GM12892 (cell line): ENCODE results near the gene ETV1.

Experiments
- DNase-seq: peaks from one replicate; pipeline ENCODE4 v3.0.0; 2011; ENCODE audit not compliant: insufficient read length
- FAIRE-seq: peaks from 2 replicates; lab custom pipeline; 2011; peaks lifted over from hg19 to GRCh38; lab: Jason Lieb, UNC
- POLR2A ChIP-seq: IDR thresholded peaks from 2 replicates; pipeline ENCODE4 v1.6.1; 2011; ENCODE audit warnings: low read depth, low read length, control low read depth
- POLR2AphosphoS5 ChIP-seq: IDR thresholded peaks from 2 replicates; pipeline ENCODE4 v1.6.1; 2011; ENCODE audit warnings: low read depth, low read length, control low read depth
- TAF1 ChIP-seq: IDR thresholded peaks from 2 replicates; pipeline ENCODE4 v1.6.1; 2011; ENCODE audit warnings: low read depth, mild to moderate bottlenecking, control low read depth, low read length, borderline replicate concordance

The ETV1 gene

DNA sequence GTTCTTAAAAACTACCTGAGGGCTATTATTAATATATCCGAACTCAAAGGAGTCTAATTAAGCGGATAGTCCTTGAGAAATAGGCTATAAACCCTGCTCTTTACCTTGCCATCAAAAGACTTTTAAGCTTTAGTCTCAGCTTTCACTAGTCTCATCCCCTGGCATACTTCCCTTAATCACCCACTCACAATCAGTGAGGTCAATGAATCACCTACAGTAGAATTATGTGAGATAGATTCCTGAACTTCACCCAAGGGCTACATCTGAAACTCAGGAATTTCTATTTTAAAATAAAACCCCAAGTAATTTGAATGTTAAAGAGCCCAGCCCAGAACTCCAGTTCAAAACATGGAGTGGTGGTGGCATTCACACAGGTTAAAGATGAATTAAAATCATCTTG, 108.7 kb downstream of the ETV1 start:
- TF ChIP-seq POLR2AphosphoS5 = no peak
- no peak for TF ChIP-seq POLR2A
- no peak for TF ChIP-seq TAF1
- no peak for DNase-seq
- no peak for FAIRE-seq

DNA sequence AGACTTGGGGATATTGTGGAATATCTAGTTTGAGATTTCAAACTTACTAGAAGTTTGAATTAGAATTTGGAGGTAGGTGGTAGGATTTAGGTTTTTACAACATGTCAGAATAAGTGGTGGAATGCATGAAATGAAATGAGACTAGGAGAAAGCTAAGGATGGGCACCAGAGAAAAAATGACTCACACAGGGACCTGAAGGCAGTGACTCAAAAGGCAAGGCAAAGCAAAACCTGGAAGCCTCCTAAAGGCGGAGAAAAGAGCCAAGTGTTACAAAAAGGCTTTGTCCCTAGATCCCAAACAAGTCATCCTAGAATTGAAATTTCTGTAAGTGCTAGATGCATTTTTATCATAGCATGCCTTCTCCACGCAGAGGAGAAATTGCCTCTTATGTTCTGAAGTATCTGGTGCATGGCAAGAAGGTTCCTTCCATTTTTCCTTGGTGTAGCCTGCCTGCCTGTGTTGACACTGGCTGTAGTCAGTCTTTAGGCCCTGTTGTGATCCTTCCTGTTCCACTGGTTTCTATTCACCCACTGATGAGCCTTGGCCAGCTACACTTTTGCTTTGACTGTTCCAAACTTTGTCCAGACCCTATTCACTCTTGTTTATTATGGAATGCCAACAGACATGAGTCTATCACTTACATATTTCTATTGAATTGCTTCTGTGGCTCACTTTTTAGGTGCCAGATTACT, 109.3 kb downstream of the ETV1 start:
- FAIRE-seq (no peak), DNase-seq (no peak)
- TF ChIP-seq POLR2A (no peak), POLR2AphosphoS5 (no peak), TAF1 (no peak)

DNA sequence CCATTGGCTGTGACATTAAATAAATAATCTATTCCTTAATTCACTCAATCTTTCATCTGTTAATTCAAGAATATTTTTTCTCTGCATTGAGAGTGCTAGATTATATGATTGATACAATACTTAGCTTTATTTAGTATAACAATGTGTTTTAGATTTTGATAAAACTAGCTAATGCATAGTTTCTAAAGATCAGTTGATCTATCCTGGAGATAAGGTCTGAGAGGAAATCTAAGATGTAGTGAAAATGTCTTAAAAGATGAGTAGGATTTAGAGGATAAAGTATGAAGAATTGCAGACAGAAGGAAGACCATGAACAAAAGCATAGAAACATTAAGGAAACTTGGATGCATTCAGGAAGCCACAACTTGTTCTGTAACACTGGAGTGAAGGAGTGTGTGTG, 110.3 kb downstream of the ETV1 start:
- TF ChIP-seq POLR2A (no peak), POLR2AphosphoS5 (no peak), TAF1 (no peak)
- FAIRE-seq (no peak), DNase-seq (no peak)

DNA sequence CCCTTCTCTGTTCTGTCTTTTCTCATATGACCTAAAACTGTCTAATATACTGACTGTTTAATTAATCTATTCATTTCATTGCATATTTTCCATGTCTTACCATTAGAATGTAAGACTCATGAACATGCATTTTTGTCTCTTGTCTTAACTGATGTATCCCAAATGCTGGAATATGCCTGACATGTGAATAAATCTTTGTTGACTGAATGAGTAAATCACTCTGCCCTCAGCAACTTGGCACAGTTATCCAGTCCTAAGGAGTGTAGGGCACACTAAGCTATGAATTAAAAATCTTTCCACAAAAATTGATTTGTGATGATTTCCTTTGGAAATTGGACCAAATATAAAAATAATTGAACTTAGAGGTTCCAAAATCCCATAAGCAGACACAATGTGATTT, 111.3 kb downstream of the ETV1 start:
- no peak for FAIRE-seq
- TF ChIP-seq TAF1 = no peak
- TF ChIP-seq POLR2A = no peak
- TF ChIP-seq POLR2AphosphoS5 = no peak

DNA sequence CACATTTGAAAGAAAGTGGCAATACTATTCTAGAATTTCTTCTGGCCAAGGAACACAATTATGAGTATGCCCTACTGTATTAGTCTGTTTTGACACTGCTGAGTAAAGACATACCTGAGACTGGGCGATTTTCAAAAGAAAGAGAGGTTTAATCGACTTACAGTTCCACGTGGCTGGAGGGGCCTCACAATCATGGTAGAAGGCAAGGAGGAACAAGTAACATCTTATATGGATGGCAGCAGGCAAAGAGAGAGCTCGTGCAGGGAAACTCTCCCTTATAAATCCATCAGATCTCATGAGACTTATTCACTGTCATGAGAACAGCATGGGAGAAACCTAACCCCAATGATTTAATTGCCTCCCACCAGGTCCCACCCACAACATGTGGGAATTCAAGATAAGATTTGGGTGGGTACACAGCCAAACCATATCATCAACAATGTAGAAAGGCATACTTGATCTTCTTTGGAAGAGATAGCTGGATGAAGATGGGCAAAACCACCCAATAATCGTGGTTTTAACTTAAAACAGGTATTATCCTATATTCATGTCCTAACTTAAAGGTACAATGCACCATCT, 113.9 kb downstream of the ETV1 start:
- no peak for TF ChIP-seq POLR2A
- TF ChIP-seq POLR2AphosphoS5 = no peak
- no peak for TF ChIP-seq TAF1
- DNase-seq = no peak
- FAIRE-seq = no peak

More for the DNA sequence above, 111.3 kb downstream of the ETV1 start:
- no peak for DNase-seq

DNA sequence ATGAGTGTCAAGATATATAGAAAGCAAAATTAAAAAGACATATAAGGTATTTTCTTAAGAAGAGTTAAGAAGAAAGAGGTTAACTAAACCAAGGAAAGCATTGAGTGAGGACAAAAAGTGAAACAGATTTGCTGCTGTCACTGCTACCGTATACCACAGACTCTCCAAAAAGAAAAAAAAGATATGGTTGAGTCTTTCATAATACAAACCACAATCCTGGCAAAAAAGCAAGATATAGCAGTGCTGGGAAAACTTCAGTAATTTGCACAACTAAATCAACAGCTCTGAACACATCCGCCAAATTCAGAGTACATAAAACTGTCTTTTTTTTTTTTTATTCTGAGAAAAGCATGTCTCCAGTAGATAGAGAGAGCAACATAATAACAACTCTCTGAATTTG, 114.7 kb downstream of the ETV1 start:
- FAIRE-seq (no peak), DNase-seq (no peak)
- TF ChIP-seq TAF1 (no peak), POLR2AphosphoS5 (no peak), POLR2A (no peak)

DNA sequence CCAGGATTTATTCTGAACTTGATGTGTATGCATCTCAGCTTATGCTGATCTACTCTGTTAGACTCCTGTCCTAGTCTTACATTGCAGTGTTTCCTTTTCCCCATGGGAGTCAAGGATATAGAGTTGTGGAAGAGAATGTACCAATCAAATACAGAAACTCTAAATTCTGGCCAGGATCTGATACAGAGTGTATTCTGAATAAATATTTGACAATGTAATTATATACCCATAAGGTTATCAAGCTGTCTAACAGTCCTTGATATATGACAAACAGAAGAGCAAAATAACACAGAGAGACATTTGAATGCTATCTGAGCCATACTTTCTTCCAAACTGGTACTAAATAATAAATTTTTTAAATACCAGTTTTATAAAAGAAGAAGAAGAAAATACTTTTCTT, 116.8 kb downstream of the ETV1 start:
- TF ChIP-seq POLR2AphosphoS5 (no peak), TAF1 (no peak), POLR2A (no peak)
- no peak for DNase-seq
- FAIRE-seq = no peak

DNA sequence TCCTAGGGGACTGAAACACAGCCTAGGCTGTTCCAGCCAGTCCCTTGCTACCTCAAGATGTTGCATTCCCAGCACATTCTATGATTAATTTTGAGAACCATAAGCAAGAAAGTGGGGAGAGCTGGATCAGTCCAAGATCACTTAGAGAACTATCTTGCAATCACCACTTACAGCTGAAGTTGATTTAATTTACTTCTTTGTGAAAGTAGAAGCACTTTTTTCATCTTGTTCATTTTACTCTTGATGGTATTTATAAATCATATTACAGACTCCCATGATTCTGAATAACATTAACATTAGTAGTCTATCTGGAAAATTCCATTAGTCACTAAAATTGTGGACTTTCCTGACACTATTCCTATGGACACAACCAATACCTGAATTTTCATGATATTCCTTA, 118.5 kb downstream of the ETV1 start:
- DNase-seq = no peak
- no peak for TF ChIP-seq POLR2AphosphoS5
- TF ChIP-seq POLR2A = no peak
- no peak for TF ChIP-seq TAF1
- no peak for FAIRE-seq

DNA sequence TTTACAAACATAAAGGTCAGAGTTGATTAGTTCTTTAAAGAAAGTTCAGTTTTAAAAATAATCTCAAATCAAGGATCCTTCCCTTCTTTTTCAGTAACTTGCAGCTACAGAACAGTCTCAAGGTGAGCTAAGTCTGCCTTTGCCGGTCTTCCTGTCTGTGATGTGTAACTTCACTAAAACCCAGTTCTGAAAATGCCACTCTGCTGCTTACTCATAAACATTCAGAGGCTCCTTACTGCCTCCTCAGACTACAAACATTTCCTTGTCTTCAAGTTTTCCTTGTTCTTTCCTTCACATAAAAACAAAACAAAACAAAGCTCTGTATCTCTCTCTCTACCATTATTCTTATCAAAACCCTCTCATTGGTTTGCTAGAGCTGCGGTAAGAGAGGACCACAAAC, 128.7 kb downstream of the ETV1 start:
- FAIRE-seq (no peak), DNase-seq (no peak)
- TF ChIP-seq TAF1 (no peak), POLR2A (no peak), POLR2AphosphoS5 (no peak)

DNA sequence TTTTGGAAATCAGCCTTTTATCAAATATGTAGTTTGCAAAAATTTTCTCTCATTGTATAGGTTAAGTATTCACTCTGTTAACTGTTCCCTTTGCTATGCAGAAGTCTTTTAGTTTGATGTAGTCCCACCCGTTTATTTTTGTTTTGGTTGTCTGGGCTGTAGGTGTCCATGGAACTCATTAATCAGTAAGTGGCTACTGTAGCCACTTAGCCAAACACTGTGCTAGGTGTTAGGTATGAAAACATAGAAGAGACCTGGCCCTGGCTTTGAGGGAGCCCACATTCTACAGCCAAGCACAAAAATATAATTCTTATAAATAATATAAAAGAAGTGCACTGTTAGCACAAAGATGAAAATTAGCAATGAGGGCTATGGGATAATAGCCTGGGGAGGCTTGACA, 133.5 kb downstream of the ETV1 start:
- TF ChIP-seq POLR2A = no peak
- no peak for TF ChIP-seq POLR2AphosphoS5
- no peak for TF ChIP-seq TAF1
- FAIRE-seq (no peak), DNase-seq (no peak)

DNA sequence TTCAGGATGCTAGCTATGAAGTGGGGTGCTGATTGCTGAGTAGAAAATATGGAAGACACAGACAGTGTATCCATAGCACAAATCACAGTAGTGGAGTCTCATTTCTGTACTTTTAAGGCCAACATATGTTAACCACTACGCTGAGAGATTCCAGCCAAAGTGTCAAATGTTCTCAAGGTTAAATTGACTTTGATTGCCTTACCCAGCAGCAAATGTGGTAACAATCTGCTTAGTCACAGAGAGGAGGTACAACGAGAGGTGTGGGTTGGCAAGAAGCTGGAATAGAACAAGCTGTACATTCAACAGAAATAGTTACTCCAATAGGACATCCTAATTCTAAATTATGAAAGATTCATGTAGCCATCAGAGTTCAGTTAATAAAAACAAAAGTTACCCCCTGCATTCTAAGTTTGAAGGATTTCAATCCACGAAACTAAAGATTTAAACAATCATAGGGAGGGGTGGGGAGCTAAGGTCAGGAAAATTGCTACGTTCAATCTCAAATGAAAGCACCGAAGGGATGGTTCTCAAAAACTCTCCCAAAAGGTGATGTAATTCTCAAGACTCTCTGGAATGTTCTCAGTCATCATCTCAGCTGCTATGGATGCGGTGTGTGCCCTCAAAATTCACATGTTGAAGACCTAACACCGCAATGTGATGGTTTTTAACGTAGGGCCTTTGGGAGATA, 137.0 kb downstream of the ETV1 start:
- FAIRE-seq (no peak), DNase-seq (no peak)
- no peak for TF ChIP-seq POLR2A
- no peak for TF ChIP-seq TAF1

DNA sequence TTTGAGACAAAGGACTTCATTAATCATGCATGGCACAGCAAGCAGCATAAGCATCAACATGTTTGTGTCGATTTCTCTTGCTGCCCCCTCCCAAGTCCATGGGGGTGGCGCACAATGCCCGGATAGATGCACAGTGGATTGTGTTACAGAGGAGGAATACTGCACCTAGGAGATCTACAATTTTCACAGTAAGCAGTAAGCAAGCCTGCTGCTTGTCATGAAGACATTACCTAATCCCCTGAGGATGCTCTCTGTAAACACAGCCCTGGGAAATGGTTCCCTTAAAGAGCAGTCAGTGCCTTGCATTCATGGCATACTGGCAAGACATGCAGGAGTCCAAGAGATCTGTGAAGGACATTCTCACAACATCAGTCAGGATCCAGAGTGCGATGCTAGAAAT, 137.7 kb downstream of the ETV1 start:
- DNase-seq = no peak
- TF ChIP-seq POLR2AphosphoS5 (no peak), TAF1 (no peak), POLR2A (no peak)
- FAIRE-seq = no peak
